GM21825 (cell line): Measurements from ENCODE around the gene ERLEC1.
"Not testable (repeated sequence)": the region's sequence is repeated elsewhere in the genome, so short reads cannot be mapped to it uniquely, and the experiment has no call there.

ENCODE experiments used
- ATAC-seq: cut with Tn5 transposase; IDR thresholded peaks from one replicate; pipeline ENCODE4 v1.9.1; 2021; ENCODE audit warnings: mild to moderate bottlenecking, moderate library complexity; ENCODE audit not compliant: unreplicated experiment

The ERLEC1 gene

DNA sequence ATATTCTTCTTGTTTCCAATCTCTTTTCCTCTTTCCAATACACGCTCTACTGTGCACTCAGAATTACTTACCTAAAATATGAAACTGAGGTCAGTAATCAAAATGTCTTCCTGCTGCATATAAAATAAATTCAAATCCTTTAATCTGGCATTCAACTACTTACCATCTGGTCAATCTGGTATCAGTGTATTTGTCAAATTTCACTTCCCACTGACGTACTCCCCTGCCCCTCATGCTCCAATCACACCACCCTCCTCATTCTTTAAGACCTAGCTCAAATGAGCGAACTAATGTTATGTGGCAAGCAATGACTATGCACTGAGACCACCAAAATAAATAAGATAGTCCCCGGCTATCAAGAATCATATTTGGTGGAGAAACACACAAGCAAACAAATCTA lies 6.8 kb upstream of the ERLEC1 start:
- no peak for ATAC-seq

- ATAC-seq, result no peak
Measured at GRCh38 chr2:53782676-53783075, 4.2 kb upstream of the ERLEC1 start.

GRCh38 chr2:53784436-53784835 lies 2.4 kb upstream of the ERLEC1 start:
- no peak for ATAC-seq

GRCh38 chr2:53785366-53785765 lies 1.5 kb upstream of the ERLEC1 start:
- no peak for ATAC-seq

GRCh38 chr2:53786352-53786704 lies 516 bp upstream of the ERLEC1 start:
- peak; percentile 21 for ATAC-seq

- no peak for ATAC-seq
Measured at GRCh38 chr2:53787614-53788289, 908 bp downstream of the ERLEC1 start.

GRCh38 chr2:53793261-53793660 lies 6.4 kb downstream of the ERLEC1 start:
- ATAC-seq, result no peak

GRCh38 chr2:53793821-53794220 lies 7.0 kb downstream of the ERLEC1 start:
- no peak for ATAC-seq

- no peak for ATAC-seq
Measured at GRCh38 chr2:53801547-53801946, 14.7 kb downstream of the ERLEC1 start.

GRCh38 chr2:53802617-53803151 lies 15.8 kb downstream of the ERLEC1 start:
- ATAC-seq, result no peak

DNA sequence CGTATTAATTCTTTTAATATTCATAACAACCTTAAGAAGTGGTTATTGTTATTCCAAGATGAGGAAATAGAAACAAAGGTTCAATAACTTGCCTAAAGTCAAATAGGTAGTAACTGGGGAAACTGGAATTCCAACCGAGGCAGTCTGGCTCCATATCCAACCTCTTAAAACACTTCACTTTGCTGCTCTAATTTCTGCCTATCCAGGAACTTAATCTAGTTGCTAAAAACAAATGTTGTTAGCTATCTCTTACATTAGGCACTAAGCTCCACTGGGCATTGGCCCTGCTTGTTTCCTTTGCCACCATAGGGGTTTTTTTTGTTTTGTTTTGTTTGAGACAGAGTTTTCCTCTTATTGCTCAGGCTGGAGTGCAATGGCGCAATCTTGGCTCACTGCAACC lies 24.8 kb downstream of the ERLEC1 start:
- no peak for ATAC-seq

DNA sequence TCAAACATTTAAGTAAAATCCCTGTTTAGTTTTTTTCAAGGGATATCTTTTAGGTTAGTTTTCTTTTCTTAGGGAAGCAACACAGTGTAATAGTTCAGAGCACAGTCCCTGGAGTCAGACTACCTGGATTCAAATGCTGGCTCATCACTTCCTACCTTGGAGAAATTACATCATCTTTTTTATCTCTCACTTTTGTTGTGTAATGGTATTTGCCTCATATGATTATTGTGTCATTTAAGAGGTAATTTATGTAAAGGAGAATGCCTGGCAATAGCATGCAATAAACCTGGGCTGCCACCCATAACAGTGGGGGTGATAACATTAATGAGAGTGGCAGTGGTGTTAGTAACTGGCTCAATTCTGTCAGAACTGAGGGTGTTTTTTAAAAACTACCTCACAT lies 26.3 kb downstream of the ERLEC1 start:
- no peak for ATAC-seq

DNA sequence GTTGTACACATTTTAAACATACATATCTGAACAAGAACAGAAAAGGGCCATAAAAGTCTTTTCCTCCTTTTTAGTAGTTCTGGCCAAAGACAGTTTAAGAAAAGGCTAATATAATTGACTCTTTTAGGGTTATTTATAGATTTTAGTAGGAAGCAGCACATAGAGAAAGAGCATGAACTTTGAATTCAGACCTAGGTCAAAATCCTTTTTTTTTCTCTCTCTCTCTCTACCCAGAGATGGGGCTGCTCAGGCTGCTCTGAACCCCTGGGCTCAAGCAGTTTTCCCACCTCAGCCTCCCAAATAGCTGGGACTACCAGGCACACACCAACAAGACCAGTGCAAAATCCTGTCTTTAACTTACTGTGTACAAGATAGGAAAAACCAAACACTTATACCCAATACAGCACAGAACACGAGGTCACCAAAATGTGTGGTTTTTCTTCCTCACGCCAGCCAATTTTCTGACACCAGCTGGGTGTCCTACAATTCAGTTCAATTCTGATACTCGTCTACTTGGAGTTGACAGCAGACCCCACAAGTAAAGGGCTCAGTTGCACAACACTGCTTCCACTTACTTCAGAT lies 32.1 kb downstream of the ERLEC1 start:
- ATAC-seq, result no peak

GRCh38 chr2:53819634-53820033 lies 32.8 kb downstream of the ERLEC1 start:
- no peak for ATAC-seq

DNA sequence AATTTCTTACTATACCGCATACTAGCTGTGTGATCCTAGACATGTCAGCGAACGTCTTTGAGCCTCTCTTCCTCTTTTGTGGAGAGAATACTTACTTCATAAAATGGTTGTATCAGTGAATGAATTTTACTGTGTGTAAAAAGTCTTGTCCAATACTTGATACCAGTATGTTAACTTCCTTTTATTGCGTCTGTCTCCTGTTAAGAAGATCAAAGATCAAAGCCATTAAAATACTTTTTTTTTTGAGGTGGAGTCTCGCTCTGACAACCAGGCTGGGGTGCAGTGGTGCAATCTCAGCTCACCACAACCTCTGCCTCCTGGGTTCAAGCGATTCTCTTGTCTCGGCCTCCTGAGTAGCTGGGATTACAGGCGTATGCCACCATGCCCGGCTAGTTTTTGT lies 33.2 kb downstream of the ERLEC1 start:
- ATAC-seq, result no peak

DNA sequence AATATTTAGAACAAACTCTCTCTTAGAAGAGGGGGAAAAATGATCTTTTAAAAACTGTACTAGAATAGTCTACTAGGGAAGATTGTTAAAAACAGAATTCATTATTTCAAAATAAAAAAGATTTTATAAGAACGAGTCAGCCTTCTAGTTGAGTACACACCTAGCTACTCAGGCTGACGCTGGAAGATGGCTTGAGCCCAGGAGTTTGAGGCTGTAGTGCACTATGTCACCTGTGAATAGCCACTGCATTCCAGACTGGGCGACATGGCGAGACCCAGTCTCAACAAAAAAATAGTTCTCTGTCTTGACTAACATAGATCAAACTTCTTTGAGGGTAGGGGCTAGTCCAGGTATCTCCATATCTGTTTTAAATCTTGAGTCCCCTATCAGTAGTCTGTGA lies 33.9 kb downstream of the ERLEC1 start:
- ATAC-seq, result no peak

DNA sequence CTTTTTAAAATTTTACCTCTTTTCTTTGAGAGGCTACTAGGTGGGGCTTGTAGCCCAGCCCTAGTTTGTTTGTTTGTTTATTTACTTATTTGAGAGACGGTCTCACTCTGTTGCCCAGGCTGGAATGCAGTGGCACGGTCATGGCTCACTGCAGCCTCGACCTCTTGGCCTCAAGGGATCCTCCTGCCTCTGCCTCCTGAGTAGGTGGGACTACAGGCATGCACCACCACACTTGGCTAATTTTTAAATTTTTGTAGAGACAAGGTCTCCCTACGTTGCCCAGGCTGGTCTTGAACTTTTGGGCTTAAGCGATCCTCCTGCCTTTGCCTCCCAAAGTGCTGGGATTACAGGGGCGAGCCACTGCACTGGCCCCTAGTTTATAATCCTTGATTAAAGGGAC lies 35.0 kb downstream of the ERLEC1 start:
- ATAC-seq, result no peak

DNA sequence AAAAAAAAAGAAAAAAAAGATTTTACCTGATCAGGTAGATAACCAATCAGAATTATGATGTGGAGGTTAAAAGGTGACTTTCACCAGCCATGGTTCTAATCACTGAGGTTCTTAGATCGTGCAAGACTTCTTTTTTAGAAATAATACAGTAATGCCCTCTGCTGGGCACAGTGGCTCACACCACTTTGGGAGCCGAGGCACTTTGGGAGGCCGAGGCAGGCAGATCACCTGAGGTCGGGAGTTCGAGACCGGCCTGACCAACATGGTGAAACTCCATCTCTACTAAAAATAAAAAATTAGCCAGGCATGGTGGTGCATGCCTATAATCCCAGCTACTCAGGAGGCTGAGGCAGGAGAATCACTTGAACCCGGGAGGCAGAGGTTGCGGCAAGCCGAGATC lies 36.8 kb downstream of the ERLEC1 start:
- ATAC-seq, result not testable (repeated sequence)

GRCh38 chr2:53826030-53826410 lies 39.2 kb downstream of the ERLEC1 start:
- ATAC-seq, result no peak

DNA sequence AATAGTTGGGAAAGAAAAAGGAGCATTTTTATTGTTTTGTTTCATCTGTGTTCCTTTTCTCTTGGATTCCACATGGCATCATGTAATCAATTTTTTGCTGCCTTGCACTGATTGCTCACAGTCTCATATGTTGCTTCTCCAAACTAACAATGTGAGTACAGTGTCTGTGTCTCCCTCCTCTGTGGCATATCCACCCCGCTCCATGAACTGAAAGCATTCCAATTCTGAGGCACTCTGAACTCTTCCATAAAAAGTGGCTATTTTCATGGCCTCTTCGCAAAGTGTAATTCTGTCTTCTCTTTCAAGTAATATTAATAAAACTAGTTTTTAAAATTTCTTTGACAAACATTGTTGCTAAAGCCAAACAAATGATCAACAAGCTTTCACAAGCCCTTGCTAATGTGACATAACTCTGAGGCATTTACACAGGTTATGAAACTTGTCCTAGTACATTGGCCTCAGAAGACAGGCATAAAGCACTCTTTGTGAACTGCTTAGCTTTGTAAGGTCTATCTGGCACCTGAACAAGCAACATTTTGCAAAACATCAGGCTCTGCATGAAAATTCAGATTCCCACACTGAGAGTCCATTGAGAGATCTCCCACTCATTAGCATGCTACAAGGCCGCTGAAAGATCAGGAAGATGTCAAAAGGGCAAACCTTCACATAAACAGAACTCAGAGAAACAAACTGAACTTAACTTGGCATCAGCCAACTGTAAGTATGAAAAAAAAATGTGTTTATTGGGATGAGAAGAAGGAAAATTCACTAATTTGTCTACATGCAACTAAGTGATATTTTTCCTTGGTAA lies 39.9 kb downstream of the ERLEC1 start:
- no peak for ATAC-seq

DNA sequence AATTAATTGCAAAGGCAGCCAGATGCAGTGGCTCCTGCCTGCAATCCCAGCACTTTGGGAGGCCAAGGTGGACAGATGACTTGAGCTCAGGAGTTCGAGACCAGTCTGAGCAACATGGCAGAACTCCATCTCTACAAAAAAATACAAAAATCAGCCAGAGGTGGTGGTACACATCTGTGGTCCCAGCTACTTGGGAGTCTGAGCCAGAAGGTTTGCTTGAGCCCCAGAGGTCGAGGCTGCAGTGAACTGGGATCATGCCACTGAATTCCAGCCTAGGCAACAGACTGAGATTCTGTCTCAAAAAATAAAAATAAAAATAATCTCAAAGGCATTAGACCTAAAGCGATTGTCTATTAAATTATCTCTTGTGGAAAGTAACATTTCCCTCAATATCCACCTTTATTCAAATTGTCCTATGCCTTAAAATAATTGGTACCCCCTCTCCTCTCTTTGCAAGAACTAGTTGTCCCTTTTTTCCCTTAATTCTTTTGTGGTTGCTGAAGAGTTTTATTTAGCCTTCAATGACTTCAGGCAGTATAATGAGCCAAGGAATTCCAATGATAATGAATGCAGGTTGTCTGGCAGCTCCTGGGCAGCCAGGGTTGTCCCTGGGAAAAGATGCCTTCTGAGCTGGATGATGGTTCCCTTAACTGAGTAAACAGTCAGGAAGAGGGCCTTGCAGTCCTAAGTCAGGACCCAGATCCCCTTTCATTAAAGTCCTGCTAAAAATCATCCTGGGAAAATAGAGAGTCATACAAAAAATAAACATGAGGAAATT lies 40.7 kb downstream of the ERLEC1 start:
- no peak for ATAC-seq
